Measurements from ENCODE around the gene RPS6KL1.
A peak's percentile ranks its signal among the peaks of the same experiment; 100 is the strongest.

The RPS6KL1 gene

GRCh38 chr14:74922752-74923401 is at the start of gene RPS6KL1:
RPS6KL1 (minus strand) TSS chr14:74923260; CDS start chr14:74921541, 1,719 bp downstream.
- DNase-seq = peak; percentile 65

GRCh38 chr14:74968811-74969210 is 45.8 kb upstream of the RPS6KL1 start:
- DNase-seq = no peak

GRCh38 chr14:74965486-74966153 is 42.6 kb upstream of the RPS6KL1 start:
- DNase-seq = no peak

GRCh38 chr14:74964787-74965485 is 41.9 kb upstream of the RPS6KL1 start:
- no peak for DNase-seq

GRCh38 chr14:74963705-74964271 is 40.7 kb upstream of the RPS6KL1 start:
- DNase-seq = no peak

GRCh38 chr14:74963178-74963704 is 40.2 kb upstream of the RPS6KL1 start:
- no peak for DNase-seq

- DNase-seq = no peak
Observed at GRCh38 chr14:74962493-74962892, 39.4 kb upstream of the RPS6KL1 start.

- no peak for DNase-seq
Observed at GRCh38 chr14:74962046-74962445, 39.0 kb upstream of the RPS6KL1 start.

- no peak for DNase-seq
Observed at GRCh38 chr14:74961238-74961911, 38.3 kb upstream of the RPS6KL1 start.

- no peak for DNase-seq
Observed at GRCh38 chr14:74960736-74961135, 37.7 kb upstream of the RPS6KL1 start.

- DNase-seq = no peak
Observed at GRCh38 chr14:74959596-74960180, 36.6 kb upstream of the RPS6KL1 start.

GRCh38 chr14:74956280-74957072 is 33.4 kb upstream of the RPS6KL1 start:
- DNase-seq = no peak

GRCh38 chr14:74956027-74956279 is 32.9 kb upstream of the RPS6KL1 start:
- no peak for DNase-seq

GRCh38 chr14:74955229-74956026 is 32.4 kb upstream of the RPS6KL1 start, which contains the start of gene PGF:
PGF (minus strand) TSS chr14:74955597; CDS start chr14:74955242, 355 bp downstream.
- no peak for DNase-seq

GRCh38 chr14:74954947-74955228 is 31.8 kb upstream of the RPS6KL1 start:
- DNase-seq = no peak

GRCh38 chr14:74954232-74954946 is 31.3 kb upstream of the RPS6KL1 start:
- no peak for DNase-seq

GRCh38 chr14:74953686-74954085 is 30.6 kb upstream of the RPS6KL1 start:
- no peak for DNase-seq

- DNase-seq = no peak
Observed at GRCh38 chr14:74952697-74953484, 29.8 kb upstream of the RPS6KL1 start.

GRCh38 chr14:74952180-74952665 is 29.2 kb upstream of the RPS6KL1 start:
- DNase-seq = no peak
